ENCODE measurements around the gene ARHGEF25.
"Not testable (repeated sequence)": the region's sequence is repeated elsewhere in the genome, so short reads cannot be mapped to it uniquely, and the experiment has no call there.

Gene ARHGEF25

DNA sequence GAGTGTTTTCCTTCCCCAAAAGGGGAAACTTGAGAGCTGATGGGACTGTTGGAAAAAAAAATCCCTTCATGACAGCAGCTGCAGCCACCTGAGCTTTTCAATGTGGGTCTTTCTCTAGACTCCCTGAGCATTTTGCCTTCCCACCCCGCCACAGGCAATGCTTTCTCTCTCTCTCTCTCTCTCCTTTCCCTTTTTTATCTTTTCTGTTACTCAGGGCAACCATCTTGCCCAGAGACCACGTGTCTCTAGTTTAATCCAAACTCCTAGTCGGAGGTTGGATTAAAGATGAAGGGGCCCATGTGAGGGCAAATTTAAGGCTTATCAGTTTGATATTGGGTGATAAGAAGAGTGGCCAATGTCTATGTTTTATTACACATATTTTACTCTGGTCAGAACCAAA is 47.7 kb downstream of the ARHGEF25 start:
- H3K4me3 ChIP-seq (ENCODE audit: low read length): no peak overlapping the region
- no peaks in the 10 kb centered on the region for H3K27me3 ChIP-seq (ENCODE audit: insufficient read depth, low read length)
- H3K36me3 ChIP-seq (ENCODE audit: insufficient read depth, low read depth, low read length): no peaks in the 10 kb centered on the region
- H3K27ac ChIP-seq (ENCODE audit: low read length): no peak overlapping the region
- no peaks in the 10 kb centered on the region for H3K4me1 ChIP-seq (ENCODE audit: insufficient read depth, low read length)
- peaks cover 55% of the 10 kb centered on the region for H3K9me3 ChIP-seq (ENCODE audit: insufficient read depth, low read depth, low read length)
- no peak overlapping the region for H3K9ac ChIP-seq (ENCODE audit: low read depth, low read length)

DNA sequence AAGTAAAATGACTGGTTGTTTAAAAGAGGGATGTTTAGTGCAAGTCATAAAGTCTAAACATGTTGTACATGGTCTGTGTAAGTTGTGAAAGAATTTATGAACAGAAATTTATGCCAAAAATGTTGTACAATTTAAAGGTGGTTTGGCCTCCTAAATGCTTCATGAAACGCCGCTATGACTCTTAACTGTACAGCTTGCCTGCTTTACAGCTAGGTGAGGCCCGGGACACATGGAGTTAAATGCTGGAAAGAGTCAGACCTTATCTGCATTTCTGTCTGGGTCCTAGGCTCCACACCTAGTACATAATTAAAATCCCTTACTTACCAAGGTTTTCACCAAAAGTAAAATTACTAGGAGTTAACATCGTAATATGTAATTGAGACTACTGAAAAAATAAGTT is 50.1 kb downstream of the ARHGEF25 start:
- peaks cover 53% of the 10 kb centered on the region for H3K9me3 ChIP-seq (ENCODE audit: insufficient read depth, low read depth, low read length)
- no peak overlapping the region for H3K9ac ChIP-seq (ENCODE audit: low read depth, low read length)
- no peaks in the 10 kb centered on the region for H3K27me3 ChIP-seq (ENCODE audit: insufficient read depth, low read length)

DNA sequence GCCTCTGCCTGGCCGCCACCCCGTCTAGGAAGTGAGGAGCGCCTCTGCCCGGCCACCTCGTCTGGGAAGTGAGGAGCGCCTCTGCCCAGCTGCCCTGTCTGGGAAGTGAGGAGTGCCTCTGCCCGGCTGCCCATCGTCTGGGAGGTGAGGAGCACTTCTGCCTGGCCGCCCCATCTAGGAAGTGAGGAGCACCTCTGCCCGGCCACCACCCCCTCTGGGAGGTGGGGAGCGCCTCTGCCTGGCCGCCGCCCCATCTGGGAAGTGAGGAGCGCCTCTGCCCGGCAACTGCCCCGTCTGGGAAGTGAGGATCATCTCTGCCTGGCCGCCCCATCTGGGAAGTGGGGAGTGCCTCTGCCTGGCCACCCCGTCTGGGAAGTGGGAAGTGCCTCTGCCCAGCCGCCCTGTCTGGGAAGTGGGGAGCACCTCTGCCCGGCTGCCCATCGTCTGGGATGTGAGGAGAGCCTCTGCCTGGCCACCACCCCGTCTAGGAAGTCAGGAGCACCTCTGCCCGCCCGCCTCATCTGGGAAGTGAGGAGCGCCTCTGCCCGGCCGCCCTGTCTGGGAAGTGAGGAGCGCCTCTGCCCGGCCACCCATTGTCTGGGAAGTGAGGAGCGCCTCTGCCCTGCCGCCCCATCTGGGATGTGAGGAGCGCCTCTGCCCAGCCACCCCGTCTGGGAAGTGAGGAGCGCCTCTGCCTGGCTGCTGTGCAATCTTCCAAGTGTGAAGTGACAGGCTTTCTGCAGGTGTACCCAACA is 54.0 kb downstream of the ARHGEF25 start:
- not testable (repeated sequence) for H3K4me3 ChIP-seq (ENCODE audit: low read length); H3K27ac ChIP-seq (ENCODE audit: low read length); H3K9ac ChIP-seq (ENCODE audit: low read depth, low read length); H3K4me1 ChIP-seq (ENCODE audit: insufficient read depth, low read length); H3K36me3 ChIP-seq (ENCODE audit: insufficient read depth, low read depth, low read length); H3K27me3 ChIP-seq (ENCODE audit: insufficient read depth, low read length)
- H3K9me3 ChIP-seq (ENCODE audit: insufficient read depth, low read depth, low read length): peaks cover 35% of the 10 kb centered on the region

More for the DNA sequence above, 50.1 kb downstream of the ARHGEF25 start:
- no peaks in the 10 kb centered on the region for H3K4me1 ChIP-seq (ENCODE audit: insufficient read depth, low read length)
- H3K27ac ChIP-seq (ENCODE audit: low read length): no peak overlapping the region
- no peak overlapping the region for H3K4me3 ChIP-seq (ENCODE audit: low read length)
- no peaks in the 10 kb centered on the region for H3K36me3 ChIP-seq (ENCODE audit: insufficient read depth, low read depth, low read length)
